Left lung (tissue), 10 donors: Measurements from ENCODE around the gene HMGCL. TPM values are rescaled to one million over a fixed set of nuclear protein-coding genes. Genes with fewer than 3 reads are reported as not detected.
"Not testable (repeated sequence)": the region's sequence is repeated elsewhere in the genome, so short reads cannot be mapped to it uniquely, and the experiment has no call there.

Experiments
- ATAC-seq: fragments of 200-7000 bp; cut with Tn5 transposase; one replicate; pipeline ENCODE4 v1.9.1; 2020; ENCODE audit warnings: moderate library complexity
- DNase-seq, 4 donors: peaks; one replicate each; pipeline ENCODE4 v3.0.0-alpha.2; 2013 to 2020
- H3K27ac ChIP-seq, 2 donors: fragments of 200-600 bp; sonication (generic) in 1 of 2; one replicate each; pipeline versions ENCODE4 v1.5.0 to v1.8.0; 2020 to 2021
- H3K27me3 ChIP-seq, 2 donors: fragments of 200-600 bp; sonication (generic) in 1 of 2; one replicate each; pipeline versions ENCODE4 v1.5.0 to v1.8.0; 2020 to 2021
- H3K36me3 ChIP-seq, 2 donors: fragments of 200-600 bp; sonication (generic) in 1 of 2; one replicate each; pipeline versions ENCODE4 v1.5.0 to v1.8.0; 2020 to 2021
- H3K4me1 ChIP-seq, 2 donors: fragments of 200-600 bp; one replicate each; pipeline ENCODE4 v1.8.0; 2021
- H3K4me3 ChIP-seq, 2 donors: fragments of 200-600 bp; sonication (generic) in 1 of 2; one replicate each; pipeline versions ENCODE4 v1.5.0 to v1.8.0; 2020 to 2021; ENCODE audit warnings: mild to moderate bottlenecking in 1 of 2
- H3K9me3 ChIP-seq, 2 donors: fragments of 200-600 bp; sonication (generic) in 1 of 2; one replicate each; pipeline versions ENCODE4 v1.5.0 to v1.8.0; 2020 to 2021
- CTCF ChIP-seq, 2 donors: fragments of 200-600 bp; sonication (generic) in 1 of 2; IDR thresholded peaks; one replicate each; pipeline versions ENCODE4 v1.5.0 to v1.8.0; 2021; ENCODE audit warnings: antibody characterized with exemption in 2 of 2
- intact Hi-C, 2 donors: fragments of 100-400 bp; cut with DNase I; formaldehyde crosslinking; loops; one replicate each; pipeline versions ENCODE4 v1.11.2 to v1.14.2; 2022
- polyA plus RNA-seq, 6 donors: library from polyadenylated mRNA; unstranded; fragments of 120-200 nt; gene quantifications; one replicate each; pipeline ENCODE4 v1.2.1, GENCODE V29; 2013; ENCODE audit not compliant: insufficient read length in 6 of 6
- total RNA-seq, 2 donors: library from RNA; stranded (reverse); fragmentation: NEBNext Ultra II Directional; extraction: Animal tissue kit (Norgen Biotek cat#: 25700); gene quantifications; one replicate each; pipeline ENCODE4 v1.2.1, GENCODE V29; 2021
- donor health status: DM: no; HTN: yes; CAD: no.
- donor health status: DM: no; HTN: no; CAD: no.

Gene HMGCL
- total and polyA plus RNA-seq, 8 donors: 32.3 to 51.3 (median 34.8) TPM

DNA sequence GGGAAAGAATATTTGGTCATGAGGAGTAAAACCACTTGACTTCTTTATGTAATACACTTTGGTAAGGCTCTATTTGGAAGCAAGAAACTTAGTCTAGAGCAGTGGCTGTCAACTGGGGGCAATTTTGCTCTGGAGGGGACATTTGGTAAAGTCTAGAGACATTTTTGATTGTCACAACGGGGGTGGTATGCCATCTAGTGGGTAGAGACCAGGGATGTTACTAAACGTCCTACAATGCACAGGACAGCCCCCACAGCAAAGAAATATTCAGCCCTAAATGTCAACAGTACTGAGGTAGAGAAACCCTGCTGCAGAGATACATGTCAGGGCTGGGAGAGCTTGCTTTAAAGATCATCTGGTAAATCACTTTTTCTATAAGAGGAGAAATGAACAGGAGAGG is 29.3 kb upstream of the HMGCL start:
- H3K9me3 ChIP-seq: no peaks in the 10 kb centered on the region
- intact Hi-C loops: no loop called here
- no peak overlapping the region for H3K4me3 ChIP-seq
- peaks cover 0 to 46% of the 10 kb centered on the region in 2 donors for H3K36me3 ChIP-seq
- ATAC-seq (peak; percentile 18), DNase-seq (no peak)
- TF ChIP-seq CTCF (IDR thresholded peaks at IDR 0.05): no peak
- H3K27me3 ChIP-seq: no peaks in the 10 kb centered on the region
- no peak overlapping the region for H3K27ac ChIP-seq
- no peaks in the 10 kb centered on the region for H3K4me1 ChIP-seq

DNA sequence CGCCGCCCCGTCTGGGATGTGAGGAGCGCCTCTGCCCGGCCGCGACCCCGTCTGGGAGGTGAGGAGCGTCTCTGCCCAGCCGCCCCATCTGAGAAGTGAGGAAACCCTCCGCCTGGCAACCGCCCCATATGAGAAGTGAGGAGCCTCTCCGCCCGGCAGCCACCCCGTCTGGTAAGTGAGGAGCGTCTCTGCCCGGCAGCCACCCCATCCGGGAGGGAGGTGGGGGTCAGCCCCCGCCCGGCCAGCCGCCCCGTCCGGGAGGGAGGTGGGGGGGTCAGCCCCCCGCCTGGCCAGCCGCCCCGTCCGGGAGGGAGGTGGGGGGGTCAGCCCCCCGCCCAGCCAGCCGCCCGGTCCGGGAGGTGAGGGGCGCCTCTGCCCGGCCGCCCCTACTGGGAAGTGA is 27.9 kb upstream of the HMGCL start:
- H3K9me3 ChIP-seq, DNase-seq, ATAC-seq, H3K4me3 ChIP-seq, H3K27me3 ChIP-seq, H3K4me1 ChIP-seq, H3K27ac ChIP-seq, intact Hi-C loops: not testable (repeated sequence)
- H3K36me3 ChIP-seq: peaks cover 0 to 41% of the 10 kb centered on the region in 2 donors

GRCh38 chr1:23851406-23851805 is 26.2 kb upstream of the HMGCL start:
- H3K27ac ChIP-seq, H3K9me3 ChIP-seq, ATAC-seq, H3K27me3 ChIP-seq, H3K4me3 ChIP-seq, intact Hi-C loops, H3K4me1 ChIP-seq, DNase-seq: not testable (repeated sequence)
- peaks cover 0 to 42% of the 10 kb centered on the region in 2 donors for H3K36me3 ChIP-seq

GRCh38 chr1:23848673-23849616 is 23.7 kb upstream of the HMGCL start:
- intact Hi-C loops: no loop called here
- Histone ChIP-seq H3K4me3 (no peak overlapping the region), H3K9me3 (peaks cover 0 to 4% of the 10 kb centered on the region in 2 donors), H3K4me1 (no peaks in the 10 kb centered on the region), H3K36me3 (peaks cover 0 to 60% of the 10 kb centered on the region in 2 donors), H3K27ac (no peak overlapping the region), H3K27me3 (no peaks in the 10 kb centered on the region)
- ATAC-seq (peak; percentile 41), DNase-seq (no peak)
- no peak for TF ChIP-seq CTCF (IDR thresholded peaks at IDR 0.05)

DNA sequence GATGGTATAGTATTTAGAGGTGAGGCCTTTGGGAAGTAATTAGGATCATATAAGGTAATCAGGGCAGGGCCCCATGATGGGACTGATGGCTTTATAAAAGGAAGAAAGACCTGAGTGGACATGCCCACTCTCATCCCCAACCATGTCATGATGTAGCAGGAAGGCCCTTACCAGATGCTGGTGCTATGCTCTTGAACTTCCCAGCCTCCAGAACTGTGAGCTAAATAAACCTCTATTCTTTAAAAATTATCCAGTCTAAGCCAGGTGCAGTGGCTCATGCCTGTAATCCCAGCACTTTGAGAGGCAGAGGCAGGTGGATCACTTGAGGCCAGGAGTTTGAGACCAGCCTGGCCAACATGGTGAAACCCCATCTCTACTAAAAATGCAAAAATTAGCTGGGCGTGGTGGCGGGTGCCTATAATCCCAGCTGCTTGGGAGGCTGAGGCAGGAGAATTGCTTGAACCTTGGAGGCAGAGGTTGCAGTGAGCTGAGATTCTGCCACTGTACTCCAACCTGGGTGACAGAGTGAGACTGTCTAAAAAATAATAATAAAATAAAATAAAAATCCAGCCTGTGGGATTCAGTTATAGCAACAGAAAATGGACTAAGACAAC is 22.4 kb upstream of the HMGCL start:
- H3K4me1 ChIP-seq, H3K27me3 ChIP-seq, intact Hi-C loops, DNase-seq, ATAC-seq, H3K27ac ChIP-seq, H3K4me3 ChIP-seq, H3K9me3 ChIP-seq: not testable (repeated sequence)
- H3K36me3 ChIP-seq: peaks cover 0 to 60% of the 10 kb centered on the region in 2 donors

- peaks cover 0 to 4% of the 10 kb centered on the region in 2 donors for H3K9me3 ChIP-seq
- TF ChIP-seq CTCF (IDR thresholded peaks at IDR 0.05): no peak
- no peak for DNase-seq
- no peak overlapping the region for H3K4me3 ChIP-seq
- intact Hi-C loops: no loop called here
- H3K4me1 ChIP-seq: peaks cover 0 to 6% of the 10 kb centered on the region in 2 donors
- no peaks in the 10 kb centered on the region for H3K27me3 ChIP-seq
- H3K36me3 ChIP-seq: peaks cover 0 to 52% of the 10 kb centered on the region in 2 donors
- no peak overlapping the region for H3K27ac ChIP-seq
- no peak for ATAC-seq
These were observed 19.9 kb upstream of the HMGCL start for GRCh38 chr1:23845163-23845562.
